Osteocyte (in vitro differentiated cells): ENCODE data around the gene STOX1. TPM values are rescaled to one million over a fixed set of nuclear protein-coding genes. Genes with fewer than 3 reads are reported as not detected.

Experiments
- DNase-seq: peaks from one replicate; pipeline ENCODE4 v3.0.0; 2021; ENCODE audit warnings: mixed read lengths; ENCODE audit not compliant: unreplicated experiment; ENCODE audit errors: extremely low spot score
- H3K27ac Mint-ChIP-seq: one replicate; pipeline ENCODE4 v1.8.0; 2021; ENCODE audit warnings: mild to moderate bottlenecking, mixed read lengths; ENCODE audit not compliant: unreplicated experiment
- H3K27me3 Mint-ChIP-seq: one replicate; pipeline ENCODE4 v1.8.0; 2021; ENCODE audit warnings: mixed read lengths; ENCODE audit not compliant: unreplicated experiment
- H3K36me3 Mint-ChIP-seq: one replicate; pipeline ENCODE4 v1.8.0; 2021; ENCODE audit warnings: mixed read lengths; ENCODE audit not compliant: unreplicated experiment
- H3K4me1 Mint-ChIP-seq: one replicate; pipeline ENCODE4 v1.8.0; 2021; ENCODE audit warnings: mixed read lengths; ENCODE audit not compliant: unreplicated experiment
- H3K4me3 Mint-ChIP-seq: one replicate; pipeline ENCODE4 v1.8.0; 2021; ENCODE audit warnings: mild to moderate bottlenecking, moderate library complexity, mixed read lengths; ENCODE audit not compliant: unreplicated experiment
- H3K9me3 Mint-ChIP-seq: one replicate; pipeline ENCODE4 v1.8.0; 2021; ENCODE audit warnings: mixed read lengths; ENCODE audit not compliant: unreplicated experiment
- CTCF ChIP-seq: fragments of 200-600 bp; sonication (generic); IDR thresholded peaks from 2 replicates; pipeline ENCODE4 v1.5.0; 2021; ENCODE audit warnings: antibody characterized with exemption, mild to moderate bottlenecking, moderate library complexity
- total RNA-seq: library from RNA; stranded (reverse); gene quantifications from 2 replicates; pipeline ENCODE4 v1.2.1, GENCODE V29; 2021

Gene STOX1
- total RNA-seq, 1 donor from 2014 or later: 1.3 TPM

- Mint-ChIP-seq H3K4me1 (peaks cover 24% of the 10 kb centered on the region), H3K36me3 (peaks cover 6% of the 10 kb centered on the region), H3K4me3 (peak overlapping the region; percentile 6), H3K27me3 (no peaks in the 10 kb centered on the region), H3K9me3 (no peaks in the 10 kb centered on the region), H3K27ac (peak overlapping the region; percentile 99)
- DNase-seq: no peak
- no peak for TF ChIP-seq CTCF
These were observed 71.9 kb downstream of the STOX1 start for GRCh38 chr10:68899186-68899745.

- Mint-ChIP-seq H3K27ac (peak overlapping the region; percentile 99), H3K27me3 (no peaks in the 10 kb centered on the region), H3K4me3 (peak overlapping the region; percentile 98), H3K4me1 (peaks cover 26% of the 10 kb centered on the region), H3K36me3 (peaks cover 6% of the 10 kb centered on the region), H3K9me3 (no peaks in the 10 kb centered on the region)
- TF ChIP-seq CTCF: no peak
- no peak for DNase-seq
These were observed 73.2 kb downstream of the STOX1 start for GRCh38 chr10:68900427-68901104.

- no peaks in the 10 kb centered on the region for H3K27me3 Mint-ChIP-seq
These were observed 74.0 kb downstream of the STOX1 start, which contains the start of gene DDX50 for GRCh38 chr10:68901105-68901927. Gene DDX50 (plus strand): TSS chr10:68901315. CDS start chr10:68901385, 70 bp downstream.

GRCh38 chr10:68902382-68902781 is 75.1 kb downstream of the STOX1 start:
- H3K4me1 Mint-ChIP-seq: peaks cover 26% of the 10 kb centered on the region
- H3K4me3 Mint-ChIP-seq: peak overlapping the region; percentile 98
- peak overlapping the region; percentile 75 for H3K27ac Mint-ChIP-seq
- peaks cover 16% of the 10 kb centered on the region for H3K36me3 Mint-ChIP-seq
- H3K27me3 Mint-ChIP-seq: no peaks in the 10 kb centered on the region
- H3K9me3 Mint-ChIP-seq: no peaks in the 10 kb centered on the region
- TF ChIP-seq CTCF: no peak
- DNase-seq: no peak

More at GRCh38 chr10:68901105-68901927, 74.0 kb downstream of the STOX1 start, which contains the start of gene DDX50:
- no peak for TF ChIP-seq CTCF
- H3K4me1 Mint-ChIP-seq: peaks cover 26% of the 10 kb centered on the region
- peak within 1 kb of the TSS; percentile 98 for H3K4me3 Mint-ChIP-seq
- DNase-seq: peak; percentile 98
- no peaks in the 10 kb centered on the region for H3K9me3 Mint-ChIP-seq
- peaks cover 7% of the 10 kb centered on the region for H3K36me3 Mint-ChIP-seq
- peak within 1 kb of the TSS; percentile 99 for H3K27ac Mint-ChIP-seq

- H3K4me1 Mint-ChIP-seq: peaks cover 12% of the 10 kb centered on the region
- no peaks in the 10 kb centered on the region for H3K27me3 Mint-ChIP-seq
- H3K9me3 Mint-ChIP-seq: no peaks in the 10 kb centered on the region
- peaks cover 22% of the 10 kb centered on the region for H3K36me3 Mint-ChIP-seq
- H3K4me3 Mint-ChIP-seq: no peak overlapping the region
- TF ChIP-seq CTCF: no peak
- DNase-seq: no peak
- H3K27ac Mint-ChIP-seq: peak overlapping the region; percentile 45
These were observed 97.3 kb downstream of the STOX1 start for GRCh38 chr10:68924593-68924992.
